Loucy (cell line): ENCODE data around the gene MEIKIN.

ENCODE experiments used
- H2AFZ ChIP-seq: fragments of 200-600 bp; sonication (generic); 2 replicates; pipeline ENCODE4 v1.6.0; 2016; ENCODE audit warnings: antibody characterized with exemption, mild to moderate bottlenecking, low read length, moderate library complexity
- H3F3A ChIP-seq: fragments of 200-600 bp; 2 replicates; pipeline ENCODE4 v1.6.0; 2016; ENCODE audit warnings: antibody characterized with exemption, low read depth, mild to moderate bottlenecking
- H3K27me3 ChIP-seq: fragments of 200-600 bp; sonication (generic); 2 replicates; pipeline ENCODE4 v1.6.1; 2014; ENCODE audit warnings: low read length, mild to moderate bottlenecking; ENCODE audit not compliant: insufficient read depth, poor library complexity, severe bottlenecking
- H3K36me3 ChIP-seq: fragments of 200-600 bp; sonication (generic); 2 replicates; pipeline ENCODE4 v1.6.1; 2016; ENCODE audit warnings: low read length; ENCODE audit not compliant: insufficient read depth
- H3K4me1 ChIP-seq: fragments of 200-600 bp; sonication (generic); 2 replicates; pipeline ENCODE4 v1.5.1; 2014; ENCODE audit warnings: low read length, mild to moderate bottlenecking; ENCODE audit not compliant: insufficient read depth, poor library complexity, severe bottlenecking
- H3K4me2 ChIP-seq: fragments of 200-600 bp; sonication (generic); 2 replicates; pipeline ENCODE4 v1.6.0; 2014; ENCODE audit warnings: antibody characterized with exemption, low read length, low read depth, mild to moderate bottlenecking; ENCODE audit not compliant: poor library complexity, severe bottlenecking
- H3K4me3 ChIP-seq: fragments of 200-600 bp; sonication (generic); 2 replicates; pipeline ENCODE4 v1.5.1; 2014; ENCODE audit warnings: low read length, mild to moderate bottlenecking, mixed read lengths; ENCODE audit not compliant: poor library complexity, severe bottlenecking
- H3K79me2 ChIP-seq: fragments of 200-600 bp; sonication (generic); 2 replicates; pipeline ENCODE4 v1.6.1; 2014; ENCODE audit warnings: low read length; ENCODE audit not compliant: insufficient read depth
- H3K9ac ChIP-seq: fragments of 200-600 bp; sonication (generic); 2 replicates; pipeline ENCODE4 v1.6.0; 2014; ENCODE audit warnings: mild to moderate bottlenecking, low read depth, low read length, moderate library complexity; ENCODE audit not compliant: poor library complexity, severe bottlenecking
- H3K9me2 ChIP-seq: fragments of 200-600 bp; sonication (generic); replicated peaks from 2 replicates; pipeline ENCODE4 v1.6.1; 2016; ENCODE audit warnings: low read depth, low read length, mixed read lengths
- H3K9me3 ChIP-seq: fragments of 200-600 bp; sonication (generic); 2 replicates; pipeline ENCODE4 v1.6.1; 2014; ENCODE audit warnings: mild to moderate bottlenecking, antibody characterized with exemption, low read length, low read depth; ENCODE audit not compliant: insufficient read depth
- H4K20me1 ChIP-seq: fragments of 200-600 bp; sonication (generic); 2 replicates; pipeline ENCODE4 v1.6.0; 2014; ENCODE audit warnings: antibody characterized with exemption, low read length, mild to moderate bottlenecking; ENCODE audit not compliant: insufficient read depth, poor library complexity, severe bottlenecking
- EZH2phosphoT487 ChIP-seq: fragments of 200-600 bp; IDR thresholded peaks from 2 replicates; pipeline ENCODE4 v1.6.1; 2018; ENCODE audit warnings: antibody characterized with exemption, mild to moderate bottlenecking, moderate library complexity, borderline replicate concordance
- TF ChIP-seq, protein P1 (sequence below): fragments of 200-600 bp; sonication (generic); conservative IDR thresholded peaks from 2 replicates; pipeline ENCODE4 v1.5.1; 2014; ENCODE audit warnings: mild to moderate bottlenecking, antibody characterized with exemption, low read length

MEIKIN gene

DNA sequence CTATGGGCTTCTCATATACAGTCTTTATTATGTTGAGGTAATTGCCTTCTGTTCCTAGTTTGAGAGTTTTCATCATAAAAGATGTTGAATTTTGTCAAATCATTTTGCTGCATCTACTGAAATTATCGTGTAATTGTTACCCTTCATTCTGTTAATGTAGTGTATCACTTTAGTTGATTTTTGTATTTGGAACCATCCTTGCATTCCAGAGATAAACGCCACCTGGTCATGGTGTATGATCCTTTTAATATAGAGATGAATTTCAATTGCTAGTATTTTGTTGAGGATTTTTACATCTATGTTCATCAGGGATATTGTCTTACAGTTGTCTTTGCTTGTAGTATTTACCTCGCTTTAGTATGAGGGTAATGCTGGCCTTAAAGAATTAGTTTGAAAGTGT, 19.3 kb downstream of the MEIKIN start:
- Histone ChIP-seq H3K4me2 (no peak overlapping the region), H3K9me3 (no peaks in the 10 kb centered on the region), H3K4me3 (no peak overlapping the region), H3K4me1 (no peaks in the 10 kb centered on the region), H3K27me3 (no peaks in the 10 kb centered on the region), H3K9me2 (no peaks in the 10 kb centered on the region), H4K20me1 (no peaks in the 10 kb centered on the region), H3K9ac (no peak overlapping the region), H3K36me3 (no peaks in the 10 kb centered on the region), H2AFZ (no peak overlapping the region), H3K79me2 (no peaks in the 10 kb centered on the region), H3F3A (no peaks in the 10 kb centered on the region)
- TF ChIP-seq, protein P1, sequence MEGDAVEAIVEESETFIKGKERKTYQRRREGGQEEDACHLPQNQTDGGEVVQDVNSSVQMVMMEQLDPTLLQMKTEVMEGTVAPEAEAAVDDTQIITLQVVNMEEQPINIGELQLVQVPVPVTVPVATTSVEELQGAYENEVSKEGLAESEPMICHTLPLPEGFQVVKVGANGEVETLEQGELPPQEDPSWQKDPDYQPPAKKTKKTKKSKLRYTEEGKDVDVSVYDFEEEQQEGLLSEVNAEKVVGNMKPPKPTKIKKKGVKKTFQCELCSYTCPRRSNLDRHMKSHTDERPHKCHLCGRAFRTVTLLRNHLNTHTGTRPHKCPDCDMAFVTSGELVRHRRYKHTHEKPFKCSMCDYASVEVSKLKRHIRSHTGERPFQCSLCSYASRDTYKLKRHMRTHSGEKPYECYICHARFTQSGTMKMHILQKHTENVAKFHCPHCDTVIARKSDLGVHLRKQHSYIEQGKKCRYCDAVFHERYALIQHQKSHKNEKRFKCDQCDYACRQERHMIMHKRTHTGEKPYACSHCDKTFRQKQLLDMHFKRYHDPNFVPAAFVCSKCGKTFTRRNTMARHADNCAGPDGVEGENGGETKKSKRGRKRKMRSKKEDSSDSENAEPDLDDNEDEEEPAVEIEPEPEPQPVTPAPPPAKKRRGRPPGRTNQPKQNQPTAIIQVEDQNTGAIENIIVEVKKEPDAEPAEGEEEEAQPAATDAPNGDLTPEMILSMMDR, result no peak
- no peak for TF ChIP-seq EZH2phosphoT487

DNA sequence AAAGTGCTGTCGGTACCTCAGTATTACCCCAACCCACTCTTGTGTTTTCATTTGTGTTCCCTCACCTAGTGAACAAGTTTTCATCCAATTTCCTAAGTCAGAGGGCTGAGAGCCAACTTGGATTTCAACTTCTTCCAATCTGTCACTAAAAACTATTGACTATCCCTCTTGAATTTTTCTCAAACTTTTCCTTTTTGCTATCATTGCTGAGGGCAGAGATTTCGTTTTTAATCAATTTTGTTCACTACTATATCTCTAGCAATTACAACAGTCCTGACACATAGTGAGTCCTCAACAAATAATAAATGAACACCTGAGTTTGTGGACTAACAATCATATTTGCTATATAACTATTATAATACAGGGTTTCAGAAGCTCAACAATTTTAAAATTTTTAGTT, 29.0 kb downstream of the MEIKIN start:
- no peak overlapping the region for H3K4me2 ChIP-seq
- TF ChIP-seq, protein P1, result no peak
- TF ChIP-seq EZH2phosphoT487, result no peak

DNA sequence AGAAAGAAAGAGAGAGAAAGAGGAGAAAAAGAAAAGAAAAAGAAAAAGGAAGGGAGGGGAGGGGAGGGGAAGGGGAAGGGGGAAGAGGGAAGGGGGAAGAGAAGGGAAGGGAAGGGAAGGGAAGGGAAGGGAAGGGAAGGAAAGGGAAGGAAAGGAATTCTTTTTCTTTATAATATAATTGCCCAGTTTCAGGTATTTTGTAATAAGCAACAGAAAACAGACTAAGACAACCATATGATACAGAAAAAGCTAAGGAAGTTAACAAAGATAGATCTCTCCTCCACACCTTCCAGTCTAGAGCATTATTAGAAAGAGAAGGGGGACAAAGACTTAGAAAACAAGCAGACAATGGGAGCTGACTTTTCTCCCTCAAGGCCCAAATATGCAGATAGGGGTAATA, 31.0 kb downstream of the MEIKIN start:
- Histone ChIP-seq H3K9ac (no peak overlapping the region), H3K9me2 (no peaks in the 10 kb centered on the region), H3K79me2 (no peaks in the 10 kb centered on the region)

More for the DNA sequence above, 29.0 kb downstream of the MEIKIN start:
- Histone ChIP-seq H3K4me1 (no peaks in the 10 kb centered on the region), H2AFZ (no peak overlapping the region), H3K79me2 (no peaks in the 10 kb centered on the region), H3K4me3 (no peak overlapping the region), H3K9ac (no peak overlapping the region), H3F3A (no peaks in the 10 kb centered on the region), H3K27me3 (no peaks in the 10 kb centered on the region), H3K9me2 (no peaks in the 10 kb centered on the region), H3K36me3 (no peaks in the 10 kb centered on the region), H4K20me1 (no peaks in the 10 kb centered on the region), H3K9me3 (no peaks in the 10 kb centered on the region)

More for the DNA sequence above, 31.0 kb downstream of the MEIKIN start:
- Histone ChIP-seq H3K9me3 (no peaks in the 10 kb centered on the region), H3F3A (no peaks in the 10 kb centered on the region), H2AFZ (no peak overlapping the region), H3K4me1 (no peaks in the 10 kb centered on the region), H3K36me3 (no peaks in the 10 kb centered on the region), H3K27me3 (no peaks in the 10 kb centered on the region), H3K4me3 (no peak overlapping the region), H3K4me2 (no peak overlapping the region), H4K20me1 (no peaks in the 10 kb centered on the region)
- TF ChIP-seq EZH2phosphoT487, result no peak
- TF ChIP-seq, protein P1, result no peak
